ENCODE data around the gene MDM2. TPM values are rescaled to one million over a fixed set of nuclear protein-coding genes. Genes with fewer than 3 reads are reported as not detected.
A peak's percentile ranks its signal among the peaks of the same experiment; 100 is the strongest.

Gene MDM2
- total and polyA plus RNA-seq, 10 of the 15 experiments (the other 5 are each of a cell fraction or from before 2014, with no cell fraction given) = 48.2 to 174 (median 85.0) TPM

DNA sequence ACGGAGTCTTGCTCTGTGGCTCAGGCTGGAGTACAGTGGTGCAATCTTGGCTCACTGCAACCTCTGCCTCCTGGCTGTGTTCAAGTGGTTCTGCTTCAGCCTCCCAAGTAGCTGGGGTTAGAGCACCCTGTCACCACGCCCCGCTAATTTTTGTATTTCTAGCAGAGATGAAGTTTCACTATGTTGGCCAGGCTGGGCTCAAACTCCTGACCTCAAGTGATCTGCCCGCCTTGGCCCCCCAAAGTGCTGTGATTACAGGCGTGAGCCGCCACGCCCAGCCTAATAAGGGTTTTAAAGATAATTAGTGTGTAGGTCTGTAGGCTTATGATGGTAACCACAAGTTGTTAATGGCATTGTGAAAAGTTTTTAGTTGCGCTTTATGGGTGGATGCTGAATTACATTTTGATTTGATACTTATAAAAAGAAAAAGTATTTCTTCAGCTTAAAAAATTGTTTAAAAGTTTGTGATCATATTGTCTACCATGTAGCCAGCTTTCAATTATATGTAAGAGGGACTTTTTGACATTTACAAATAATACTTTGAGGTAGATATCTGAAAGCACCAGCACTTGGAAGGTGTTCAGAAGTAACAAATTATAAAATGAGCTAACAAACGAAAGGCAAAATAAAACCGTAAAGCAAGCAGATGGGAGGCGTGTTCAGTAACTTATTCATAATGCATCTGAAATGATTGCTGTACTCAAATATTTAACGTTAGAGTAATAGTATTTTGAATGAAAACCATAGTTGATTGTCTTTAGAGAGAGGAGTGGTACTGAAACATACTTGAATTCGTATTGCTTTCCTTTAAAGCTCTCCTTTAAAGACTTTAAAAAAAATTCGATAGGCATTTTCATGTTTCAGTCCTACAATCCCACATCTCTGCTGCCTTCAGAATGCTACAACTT lies 37.1 kb downstream of the MDM2 start (continued):
- TF ChIP-seq MYC (IDR thresholded peaks at IDR 0.05; ENCODE audit: insufficient read depth, insufficient read length, insufficient replicate concordance, low read length, severe bottlenecking) (no peak), BACH1 (IDR thresholded peaks at IDR 0.05; ENCODE audit: borderline replicate concordance) (peak; percentile 75; the same call in 1 of the 2 replicates), RELB (IDR thresholded peaks at IDR 0.05; ENCODE audit: low read depth) (no peak), EED (IDR thresholded peaks at IDR 0.05; ENCODE audit: low read depth) (no peak), REST (IDR thresholded peaks at IDR 0.05; ENCODE audit: low read depth, low read length) (no peak), IRF5 (IDR thresholded peaks at IDR 0.05; ENCODE audit: borderline replicate concordance) (no peak), PAX8 (IDR thresholded peaks at IDR 0.05) (no peak), SIX5 (IDR thresholded peaks at IDR 0.05; ENCODE audit: low read depth, low read length, severe bottlenecking) (no peak), GABPA (IDR thresholded peaks at IDR 0.05; ENCODE audit: low read depth) (no peak), NR2F1 (conservative IDR thresholded peaks at IDR 0.05) (no peak), EZH2 (IDR thresholded peaks at IDR 0.05; ENCODE audit: borderline replicate concordance, control insufficient read depth, low read depth, low read length) (no peak), CREM (IDR thresholded peaks at IDR 0.05; ENCODE audit: low read depth) (no peak), KAT2A (conservative IDR thresholded peaks at IDR 0.05; ENCODE audit: control insufficient read depth, low read depth, low read length) (no peak), POLR2AphosphoS2 (IDR thresholded peaks at IDR 0.05; ENCODE audit: low read depth, low read length) (peak; percentile 39; the same call in 1 of the 2 replicates), SPI1 (IDR thresholded peaks at IDR 0.05; ENCODE audit: borderline replicate concordance, insufficient read depth, low read depth, low read length) (no peak)
- TF ChIP-seq, protein P1, sequence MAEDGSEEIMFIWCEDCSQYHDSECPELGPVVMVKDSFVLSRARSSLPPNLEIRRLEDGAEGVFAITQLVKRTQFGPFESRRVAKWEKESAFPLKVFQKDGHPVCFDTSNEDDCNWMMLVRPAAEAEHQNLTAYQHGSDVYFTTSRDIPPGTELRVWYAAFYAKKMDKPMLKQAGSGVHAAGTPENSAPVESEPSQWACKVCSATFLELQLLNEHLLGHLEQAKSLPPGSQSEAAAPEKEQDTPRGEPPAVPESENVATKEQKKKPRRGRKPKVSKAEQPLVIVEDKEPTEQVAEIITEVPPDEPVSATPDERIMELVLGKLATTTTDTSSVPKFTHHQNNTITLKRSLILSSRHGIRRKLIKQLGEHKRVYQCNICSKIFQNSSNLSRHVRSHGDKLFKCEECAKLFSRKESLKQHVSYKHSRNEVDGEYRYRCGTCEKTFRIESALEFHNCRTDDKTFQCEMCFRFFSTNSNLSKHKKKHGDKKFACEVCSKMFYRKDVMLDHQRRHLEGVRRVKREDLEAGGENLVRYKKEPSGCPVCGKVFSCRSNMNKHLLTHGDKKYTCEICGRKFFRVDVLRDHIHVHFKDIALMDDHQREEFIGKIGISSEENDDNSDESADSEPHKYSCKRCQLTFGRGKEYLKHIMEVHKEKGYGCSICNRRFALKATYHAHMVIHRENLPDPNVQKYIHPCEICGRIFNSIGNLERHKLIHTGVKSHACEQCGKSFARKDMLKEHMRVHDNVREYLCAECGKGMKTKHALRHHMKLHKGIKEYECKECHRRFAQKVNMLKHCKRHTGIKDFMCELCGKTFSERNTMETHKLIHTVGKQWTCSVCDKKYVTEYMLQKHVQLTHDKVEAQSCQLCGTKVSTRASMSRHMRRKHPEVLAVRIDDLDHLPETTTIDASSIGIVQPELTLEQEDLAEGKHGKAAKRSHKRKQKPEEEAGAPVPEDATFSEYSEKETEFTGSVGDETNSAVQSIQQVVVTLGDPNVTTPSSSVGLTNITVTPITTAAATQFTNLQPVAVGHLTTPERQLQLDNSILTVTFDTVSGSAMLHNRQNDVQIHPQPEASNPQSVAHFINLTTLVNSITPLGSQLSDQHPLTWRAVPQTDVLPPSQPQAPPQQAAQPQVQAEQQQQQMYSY (CRISPR knock-in tag; IDR thresholded peaks at IDR 0.05) = no peak

Data from GM12878 (cell line).